Measurements from ENCODE around the gene SH3BP4. TPM values are rescaled to one million over a fixed set of nuclear protein-coding genes. Genes with fewer than 3 reads are reported as not detected.

SH3BP4 gene
- polyA plus RNA-seq, 4 donors, result 27.7 to 43.6 (median 39.7) TPM

DNA sequence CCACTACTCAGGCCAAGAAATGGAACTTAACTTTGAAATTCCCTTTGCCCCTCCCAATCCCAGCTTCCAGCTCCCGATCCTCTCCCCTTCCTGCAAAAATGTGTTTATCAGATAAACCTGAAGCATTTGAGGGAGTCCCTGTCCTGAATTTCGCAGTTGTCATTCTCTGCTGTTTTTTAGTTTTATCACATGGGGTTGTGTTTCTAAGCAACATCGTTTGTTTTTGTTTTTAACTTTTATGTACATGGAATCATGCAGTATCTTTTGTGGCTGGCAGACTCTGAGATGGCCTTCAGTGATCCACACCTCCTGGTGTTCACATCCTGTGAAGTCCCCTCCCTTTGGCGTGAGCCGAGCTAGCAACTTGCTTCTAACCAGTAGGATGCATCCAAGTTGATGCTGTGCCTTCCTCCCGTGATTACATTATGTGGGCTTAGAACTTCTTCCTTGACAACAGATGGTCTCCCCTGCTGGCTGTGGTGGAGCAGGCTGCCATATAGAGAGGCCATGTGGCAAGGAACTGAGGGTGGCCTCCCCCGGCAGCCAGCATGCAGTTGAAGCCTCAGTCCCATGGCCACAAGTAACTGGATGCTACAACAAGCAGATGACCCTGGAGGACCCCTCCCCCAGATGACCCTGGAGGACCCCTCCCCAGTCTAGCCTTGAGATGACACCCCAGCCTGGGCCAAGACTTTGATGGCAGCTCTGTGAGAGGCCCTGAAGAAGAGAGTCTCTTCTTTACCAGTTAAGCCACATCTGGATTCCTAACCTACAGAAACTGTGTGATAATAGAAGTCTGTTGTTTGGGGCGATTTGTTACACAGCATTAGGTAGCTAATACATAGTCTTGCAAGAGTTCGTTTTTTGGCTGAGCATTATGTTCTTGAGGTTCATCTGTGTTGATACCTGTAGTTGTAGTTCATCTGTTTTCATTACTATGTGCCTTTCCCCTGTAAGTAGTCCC is 27.7 kb downstream of the SH3BP4 start:
- no peak for DNase-seq (ENCODE audit: low read depth in 4 of 4, low spot score in 3 of 4)

DNA sequence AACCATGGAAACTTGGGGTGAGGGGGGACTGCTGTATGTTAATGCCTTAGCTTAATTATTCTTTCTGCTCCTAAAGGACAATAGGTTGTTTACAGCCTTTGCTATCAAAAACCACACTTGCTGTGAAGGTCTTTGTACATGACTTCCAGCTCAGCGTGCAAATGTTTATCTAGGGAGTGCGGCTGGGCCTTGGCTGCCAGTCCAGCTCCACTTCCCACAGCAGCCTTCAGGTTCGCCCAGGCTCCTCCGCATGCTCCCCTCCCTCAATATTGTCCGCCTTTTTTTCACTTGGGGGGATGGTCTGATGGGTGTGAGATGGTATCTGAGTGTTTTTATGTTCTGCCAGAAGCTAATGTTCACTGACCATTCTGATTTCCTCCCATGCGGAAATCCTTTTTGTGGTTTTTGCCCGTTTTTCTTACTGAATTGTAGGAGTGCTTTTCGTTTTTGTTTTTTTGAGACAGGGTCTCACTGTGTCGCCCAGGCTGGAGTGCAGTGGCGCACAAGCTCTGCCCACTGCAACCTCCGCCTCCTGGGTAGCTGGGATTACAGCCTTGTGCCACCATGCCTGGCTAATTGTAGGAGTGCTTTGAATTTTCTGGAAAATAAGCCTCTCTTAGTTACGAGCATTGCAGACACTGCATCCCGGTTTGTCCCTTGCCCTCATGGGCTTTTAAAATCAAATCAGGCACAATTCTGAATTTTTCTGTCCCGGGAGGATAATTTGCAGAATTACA is 28.8 kb downstream of the SH3BP4 start:
- DNase-seq (ENCODE audit: low read depth in 4 of 4, low spot score in 3 of 4), result no peak

DNA sequence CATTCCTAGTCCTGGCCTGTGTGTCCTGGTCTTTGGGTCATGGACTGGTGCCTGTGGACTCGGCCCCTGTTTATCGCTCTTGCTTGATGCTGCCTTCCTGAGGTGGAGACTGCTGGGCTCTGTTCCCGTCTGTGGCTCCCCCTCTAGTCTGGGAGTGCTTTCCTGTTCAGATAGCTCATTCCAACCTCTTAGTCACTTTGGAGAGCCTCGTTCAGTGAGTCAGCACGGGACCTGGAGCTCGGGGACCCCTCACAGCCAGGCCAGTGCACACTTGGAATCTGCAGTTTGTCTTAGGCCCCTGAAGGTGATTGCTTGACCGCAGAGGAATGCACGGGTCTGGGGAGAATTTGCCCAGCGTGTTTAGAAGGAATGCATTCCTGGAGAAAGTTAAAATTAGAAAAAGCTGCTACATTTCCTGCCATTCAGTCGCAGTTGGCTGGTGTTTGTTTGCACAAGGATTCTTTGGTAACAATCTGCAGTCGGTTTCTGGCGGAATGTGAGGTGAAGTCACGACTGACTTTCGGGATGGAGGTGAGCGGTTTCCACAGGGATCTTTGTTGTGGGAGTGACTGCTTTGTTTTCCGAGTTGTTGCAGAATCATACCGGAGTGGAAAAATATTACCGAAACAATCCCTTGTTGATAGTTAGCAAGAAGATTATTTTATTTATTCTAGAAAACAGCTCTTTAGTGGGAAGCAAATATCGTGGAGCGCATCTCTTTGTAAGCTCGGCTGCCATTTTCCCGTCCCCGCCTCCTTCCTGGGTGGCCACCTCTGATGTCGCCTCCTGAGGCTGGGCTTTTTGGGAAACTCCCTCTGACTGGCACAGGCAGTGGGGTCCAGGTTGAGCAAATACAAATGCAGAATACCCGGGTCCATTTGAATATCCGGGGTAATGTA is 29.6 kb downstream of the SH3BP4 start:
- peak; percentile 59 to 77 (median 66) for DNase-seq (ENCODE audit: low read depth in 4 of 4, low spot score in 3 of 4)

DNA sequence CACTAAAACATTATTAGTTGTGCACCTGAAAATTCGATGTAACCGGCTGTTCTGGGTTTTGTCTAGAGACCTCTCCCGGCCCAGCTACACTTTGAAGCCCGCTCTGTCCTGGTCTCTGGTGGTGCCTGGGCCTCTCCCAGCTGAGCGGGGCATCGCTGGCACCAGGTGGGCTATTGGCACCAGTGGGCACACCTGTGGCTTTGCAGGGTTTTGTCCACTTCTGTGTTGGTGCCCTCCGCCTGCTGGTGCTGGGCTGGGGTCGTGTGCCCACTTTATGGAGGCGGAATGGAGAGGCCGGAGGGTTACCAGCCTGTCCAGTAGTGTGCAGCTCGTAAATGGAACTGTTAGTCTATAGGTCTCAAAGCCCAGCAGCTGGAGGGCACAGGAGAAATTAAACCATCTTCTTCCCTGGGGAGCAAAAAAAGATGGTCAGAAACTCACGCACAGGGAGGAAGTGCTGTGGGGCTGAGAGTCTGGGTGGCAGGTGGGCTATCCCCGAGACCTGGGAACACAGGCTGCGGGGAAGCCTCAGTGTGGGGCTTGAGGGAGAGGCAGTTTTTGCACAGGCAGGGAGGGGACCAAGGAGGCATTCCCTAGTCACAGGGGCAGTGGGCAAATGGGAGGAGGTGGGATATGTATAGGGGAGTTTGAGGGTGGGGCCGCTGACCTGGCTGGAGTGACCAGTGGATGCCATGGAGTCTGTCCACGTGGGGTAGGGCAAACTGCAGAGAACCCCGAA is 30.4 kb downstream of the SH3BP4 start:
- no peak for DNase-seq (ENCODE audit: low read depth in 4 of 4, low spot score in 3 of 4)

DNA sequence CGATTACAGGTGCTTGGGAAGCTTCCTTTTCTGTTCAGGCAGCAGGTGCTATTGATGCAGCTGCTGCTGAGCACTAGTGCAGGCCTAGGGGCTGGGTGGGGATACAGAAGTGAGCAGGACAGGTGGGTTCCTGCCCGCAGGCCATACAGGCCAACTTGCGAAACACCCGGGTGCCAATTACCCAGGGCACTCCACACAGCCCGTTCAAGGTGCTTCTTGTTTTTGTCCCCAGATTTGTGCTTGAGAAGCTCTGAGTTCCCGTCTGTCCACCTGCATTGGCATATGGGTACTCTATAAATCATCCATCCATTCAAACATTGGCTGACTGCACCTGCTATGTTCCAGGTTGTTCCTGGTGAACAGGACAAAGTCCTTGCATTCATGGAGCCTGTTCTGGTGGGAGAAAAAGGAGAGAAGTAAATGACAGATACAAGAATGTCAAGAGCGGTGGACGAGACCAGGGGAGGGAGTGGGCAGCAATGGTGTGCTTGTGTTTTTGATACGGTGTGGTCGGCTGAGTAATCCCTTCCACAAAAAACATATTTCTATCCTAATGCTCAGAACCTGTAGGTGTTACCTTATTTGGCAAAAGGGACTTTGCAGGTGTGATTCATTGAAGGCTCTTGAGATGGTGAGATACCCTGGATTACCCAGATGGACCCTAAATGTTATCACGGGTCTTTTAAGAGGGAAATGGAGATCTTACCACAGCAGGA is 31.4 kb downstream of the SH3BP4 start:
- DNase-seq (ENCODE audit: low read depth in 4 of 4, low spot score in 3 of 4), result no peak

DNA sequence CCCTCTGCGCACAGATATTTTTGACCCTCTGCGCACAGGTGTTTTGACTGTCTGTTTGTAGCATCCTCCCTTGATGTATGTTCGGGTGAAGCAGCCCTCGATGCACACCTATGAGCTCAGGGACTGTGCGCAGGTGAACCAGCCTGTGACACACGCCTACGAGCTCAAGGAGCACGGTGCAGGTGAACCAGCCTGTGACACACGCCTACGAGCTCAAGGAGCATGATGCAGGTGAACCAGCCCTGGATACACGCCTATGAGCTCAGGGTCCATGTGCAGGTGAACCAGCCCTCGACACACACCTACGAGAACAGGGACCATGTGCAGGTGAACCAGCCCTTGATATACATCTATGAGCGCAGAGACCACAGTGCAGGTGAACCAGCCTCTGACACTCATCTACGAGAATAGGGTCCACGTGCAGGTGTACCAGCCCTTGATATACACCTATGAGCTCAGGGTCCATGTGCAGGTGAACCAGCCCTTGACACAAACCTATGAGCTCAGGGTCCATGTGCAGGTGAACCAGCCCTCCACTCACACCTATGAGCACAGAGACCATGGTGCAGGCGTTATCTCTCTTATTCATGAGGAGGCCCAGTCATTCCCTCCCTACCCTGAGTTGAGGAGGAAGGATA is 33.9 kb downstream of the SH3BP4 start:
- no peak for DNase-seq (ENCODE audit: low read depth in 4 of 4, low spot score in 3 of 4)

DNA sequence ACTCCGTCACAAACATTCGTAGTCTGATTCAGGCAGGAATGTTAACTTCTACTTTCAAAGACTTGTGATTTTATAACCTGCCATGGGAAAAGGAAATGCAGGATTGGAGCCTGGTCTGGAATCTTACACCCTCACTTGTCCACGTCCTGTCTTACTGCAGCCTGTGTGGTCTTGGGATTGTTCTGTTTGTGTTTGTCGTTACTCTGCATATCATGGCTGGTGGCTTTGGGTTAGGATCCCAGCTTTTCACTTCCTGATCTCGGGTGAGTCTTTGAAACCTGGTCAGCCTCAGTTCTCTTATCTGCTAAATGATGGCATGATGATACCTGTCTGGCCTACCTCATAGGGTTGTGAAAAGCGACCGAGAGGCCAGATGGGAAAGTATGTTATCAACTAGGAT is 34.6 kb downstream of the SH3BP4 start:
- no peak for DNase-seq (ENCODE audit: low read depth in 4 of 4, low spot score in 3 of 4)

DNA sequence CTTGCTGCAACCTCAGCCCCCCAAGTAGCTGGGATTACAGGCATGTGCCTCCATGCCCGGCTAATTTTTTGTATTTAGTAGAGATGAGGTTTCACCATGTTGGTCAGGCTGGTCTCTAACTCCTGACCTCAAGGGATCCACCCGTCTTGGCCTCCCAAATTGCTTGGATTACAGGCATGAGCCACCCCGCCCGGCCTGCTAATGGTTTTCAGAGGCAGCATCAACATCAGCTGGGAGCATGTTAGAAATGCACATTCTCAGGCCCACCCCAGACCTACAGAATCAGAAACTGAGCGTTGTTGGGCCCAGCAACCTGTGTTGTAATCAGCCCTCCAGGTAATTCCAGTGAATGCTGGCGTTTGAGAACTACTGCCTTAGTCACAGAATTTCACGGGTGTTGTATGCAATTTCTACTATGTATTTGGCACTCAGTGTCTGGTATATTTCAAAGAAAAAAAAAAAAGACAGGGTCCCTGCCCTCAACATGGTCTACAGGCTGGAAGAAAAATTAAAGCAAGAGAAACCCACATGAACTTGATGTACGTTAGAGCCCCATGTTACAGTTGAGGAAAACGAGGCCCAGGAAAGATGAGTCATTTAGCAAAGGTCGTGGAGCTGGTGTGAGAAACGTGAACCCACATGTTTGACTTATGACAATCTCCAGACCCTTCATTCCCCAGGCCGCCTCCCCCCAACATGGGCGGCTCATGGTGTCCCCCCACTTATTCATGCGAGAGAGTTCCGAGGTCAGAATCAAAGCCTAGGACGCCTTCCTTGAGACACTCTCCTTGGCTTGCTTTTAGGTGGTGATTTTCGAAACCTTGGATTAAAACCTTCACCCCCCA is 35.3 kb downstream of the SH3BP4 start:
- DNase-seq (ENCODE audit: low read depth in 4 of 4, low spot score in 3 of 4), result no peak

DNA sequence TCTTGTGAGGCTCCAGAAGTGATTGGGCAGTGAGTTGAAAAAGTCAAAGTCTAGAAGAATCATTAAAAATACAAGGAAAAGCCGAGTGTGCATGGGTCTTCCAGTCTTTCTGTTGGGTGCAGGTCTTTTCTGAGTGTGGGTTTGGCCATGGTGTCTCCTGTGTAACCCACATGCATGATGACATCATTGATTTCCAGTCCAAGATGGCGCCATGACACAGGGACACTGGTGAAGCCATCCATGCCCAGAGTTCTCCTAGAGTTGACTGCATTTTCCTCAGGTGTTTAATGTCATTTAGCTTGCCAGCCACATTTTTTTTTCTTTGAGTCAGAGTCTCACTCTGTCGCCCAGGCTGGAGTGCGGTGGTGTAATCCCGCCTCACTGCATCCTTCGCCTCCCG is 35.9 kb downstream of the SH3BP4 start:
- DNase-seq (ENCODE audit: low read depth in 4 of 4, low spot score in 3 of 4), result no peak

DNA sequence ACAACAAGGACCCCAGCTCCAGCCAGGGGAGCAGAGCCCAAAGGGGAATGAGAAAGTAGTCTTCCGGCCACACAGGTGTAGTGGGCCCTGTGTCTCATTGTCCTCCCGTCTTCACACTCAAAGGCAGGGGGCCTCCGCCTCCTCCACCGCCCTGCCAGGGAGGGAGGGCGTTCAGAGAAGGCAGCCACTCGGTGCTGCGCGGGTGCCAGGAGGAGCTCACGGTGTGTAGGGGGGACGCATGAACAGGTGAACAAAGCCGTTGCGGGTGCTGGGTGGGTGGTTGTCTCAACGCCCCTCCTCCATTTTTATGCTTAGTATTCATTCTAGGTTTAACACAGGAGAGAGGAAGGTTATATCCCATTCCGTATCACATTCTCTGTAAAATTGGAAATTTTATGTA is 36.7 kb downstream of the SH3BP4 start:
- DNase-seq (ENCODE audit: low read depth in 4 of 4, low spot score in 3 of 4), result no peak

DNA sequence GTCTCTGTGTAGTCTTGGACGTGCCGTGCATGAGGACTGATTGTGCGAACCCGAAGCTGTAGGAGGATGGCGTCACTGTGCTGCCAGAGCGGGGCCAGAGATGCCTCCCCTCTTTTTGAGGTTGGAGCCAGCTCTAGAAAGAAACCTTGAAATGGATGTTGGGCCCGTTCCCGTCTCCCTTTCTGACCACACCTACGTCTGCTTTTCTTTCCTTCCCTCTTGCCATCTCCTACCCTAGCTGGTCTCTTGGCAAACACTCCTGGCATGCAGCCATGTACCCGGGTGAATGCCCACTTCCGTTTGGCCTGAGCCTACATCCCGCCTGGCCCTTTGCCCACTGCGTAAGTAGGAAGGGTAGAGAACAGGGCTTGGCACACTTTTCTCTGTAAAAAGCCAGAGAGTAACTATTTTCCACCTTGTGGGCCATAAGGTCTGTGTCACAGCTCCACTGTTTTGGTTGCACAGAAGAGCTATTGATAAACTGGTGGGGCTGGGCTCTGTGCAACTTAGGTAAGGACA is 37.4 kb downstream of the SH3BP4 start:
- DNase-seq (ENCODE audit: low read depth in 4 of 4, low spot score in 3 of 4), result no peak

DNA sequence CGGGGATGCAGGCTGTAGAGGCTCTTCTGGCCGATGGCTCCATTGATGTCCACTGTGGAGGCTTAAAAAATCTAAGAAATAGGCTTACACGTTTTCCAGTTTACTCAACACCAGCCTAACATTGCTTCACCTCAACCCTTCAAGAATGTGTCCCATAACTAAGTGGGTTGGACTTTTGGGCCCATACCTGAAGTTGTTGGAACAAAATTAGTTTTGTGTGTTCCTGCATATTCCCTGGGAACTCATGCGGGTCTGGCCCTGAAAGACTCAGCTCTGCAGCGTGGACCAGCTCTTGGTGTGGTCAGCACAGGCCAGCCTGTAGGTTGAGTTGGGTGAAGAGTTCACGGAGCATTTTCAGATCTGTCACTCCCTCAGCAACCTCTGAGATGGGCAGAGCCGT is 38.5 kb downstream of the SH3BP4 start:
- DNase-seq (ENCODE audit: low read depth in 4 of 4, low spot score in 3 of 4), result no peak

DNA sequence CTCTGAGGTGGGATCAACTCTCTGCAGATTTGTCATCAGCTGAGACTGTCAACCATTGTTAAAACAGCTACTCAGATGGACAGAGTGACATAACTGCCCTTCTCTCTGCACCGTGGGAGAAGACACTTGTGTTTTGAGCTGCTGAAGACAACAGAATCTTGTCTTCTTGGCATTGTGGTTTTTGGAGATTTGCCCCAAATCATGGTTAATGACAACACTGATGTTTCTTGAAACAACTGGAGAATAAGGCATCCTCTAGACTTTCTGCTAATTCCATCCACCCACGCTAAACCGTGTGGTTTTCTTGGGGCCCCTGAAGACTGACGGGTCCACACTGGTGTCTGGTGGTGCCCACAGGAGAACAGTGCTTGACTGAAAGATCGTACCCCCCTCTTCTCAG is 39.5 kb downstream of the SH3BP4 start:
- no peak for DNase-seq (ENCODE audit: low read depth in 4 of 4, low spot score in 3 of 4)

DNA sequence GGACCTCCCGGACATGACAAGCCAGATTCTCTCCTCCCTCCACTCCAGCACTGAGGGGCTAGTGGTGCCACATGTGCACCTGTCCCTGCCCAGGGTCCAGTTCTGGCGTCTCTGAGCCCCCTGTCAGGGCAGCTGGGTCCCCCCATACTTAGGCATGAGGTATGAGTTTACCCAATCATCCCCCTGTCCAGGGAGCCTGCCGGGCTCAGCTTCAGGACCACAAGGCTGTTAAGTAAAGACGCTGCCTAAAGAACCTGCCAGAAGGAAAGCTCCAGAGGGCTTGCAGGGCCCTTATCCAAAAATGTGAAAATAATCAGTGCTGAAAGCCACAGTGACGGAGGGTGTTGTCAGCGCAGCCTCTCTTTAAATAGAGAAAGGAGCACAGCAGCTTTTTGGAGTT is 40.0 kb downstream of the SH3BP4 start:
- no peak for DNase-seq (ENCODE audit: low read depth in 4 of 4, low spot score in 3 of 4)

DNA sequence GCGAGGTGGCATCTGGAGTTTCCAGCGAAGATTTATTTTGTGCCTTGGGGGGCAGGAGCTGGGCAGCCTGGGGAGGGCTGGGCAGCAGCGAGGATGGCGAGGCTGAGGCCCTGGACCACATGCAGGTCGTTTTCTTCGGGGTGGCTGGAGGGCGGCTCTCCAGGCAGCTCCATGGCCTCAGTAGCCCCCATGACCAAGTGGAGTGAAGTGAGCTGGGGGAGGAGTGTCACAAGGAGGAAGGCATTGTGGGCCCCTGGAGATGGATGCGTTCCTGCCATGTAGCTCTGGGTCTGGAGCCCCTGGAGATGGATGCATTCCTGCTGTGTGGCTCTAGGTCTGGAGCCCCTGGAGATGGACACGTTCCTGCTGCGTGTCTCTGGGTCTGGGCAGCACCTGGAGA is 40.4 kb downstream of the SH3BP4 start:
- DNase-seq (ENCODE audit: low read depth in 4 of 4, low spot score in 3 of 4), result no peak

DNA sequence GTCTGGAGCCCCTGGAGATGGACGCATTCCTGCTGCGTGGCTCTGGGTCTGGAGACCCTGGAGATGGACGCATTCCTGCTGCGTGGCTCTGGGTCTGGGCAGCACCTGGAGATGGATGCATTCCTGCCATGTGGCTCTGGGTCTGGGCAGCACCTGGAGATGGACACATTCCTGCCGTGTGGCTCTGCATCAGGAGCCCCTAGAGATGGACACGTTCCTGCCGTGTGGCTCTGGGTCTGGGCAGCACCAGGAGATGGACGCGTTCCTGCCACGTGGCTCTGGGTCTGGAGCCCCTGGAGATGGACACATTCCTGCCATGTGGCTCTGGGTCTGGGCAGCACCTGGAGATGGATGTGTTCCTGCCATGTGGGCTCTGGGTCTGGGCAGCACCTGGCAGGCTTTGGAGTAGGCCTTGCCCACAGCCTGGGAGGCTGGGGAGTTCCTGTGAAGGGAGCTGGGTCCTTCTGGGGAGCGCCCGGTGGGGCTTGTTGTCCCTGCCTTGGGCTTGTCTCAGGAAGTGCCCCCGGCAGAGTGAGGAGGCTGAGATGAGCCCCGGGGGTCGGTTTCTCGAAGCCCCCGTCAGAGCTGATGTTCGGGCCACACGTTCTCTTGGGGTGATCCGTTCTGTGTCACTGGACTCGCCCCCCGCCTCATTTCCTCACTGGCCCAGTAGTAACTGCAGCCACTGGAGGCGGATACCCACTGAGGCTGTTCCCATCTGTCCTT is 41.0 kb downstream of the SH3BP4 start:
- DNase-seq (ENCODE audit: low read depth in 4 of 4, low spot score in 3 of 4), result no peak

DNA sequence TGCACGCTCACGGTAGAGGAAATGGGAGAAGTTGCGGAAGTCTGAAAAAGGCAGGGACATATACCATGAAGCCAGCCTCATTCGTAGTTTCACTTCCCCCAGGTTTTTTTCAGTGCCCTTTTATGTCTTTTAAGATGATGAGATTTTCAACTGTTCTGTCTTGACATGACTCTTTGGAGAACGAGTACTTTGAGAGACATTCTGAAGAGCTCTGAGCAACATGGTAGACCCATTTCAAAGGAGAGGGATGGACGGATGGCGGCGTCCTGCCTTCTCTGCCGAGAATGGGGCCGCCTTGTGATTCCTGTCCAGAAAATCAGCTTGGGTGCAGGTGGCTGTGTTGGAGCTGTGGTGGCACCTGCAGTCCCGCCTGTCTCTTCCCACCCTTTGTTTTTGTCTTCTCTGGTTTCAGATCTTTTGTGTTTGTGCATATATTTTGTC is 41.7 kb downstream of the SH3BP4 start:
- DNase-seq (ENCODE audit: low read depth in 4 of 4, low spot score in 3 of 4), result no peak
